HepG2 (cell line): ENCODE measurements around the gene CUL4B. TPM values are rescaled to one million over a fixed set of nuclear protein-coding genes. Genes with fewer than 3 reads are reported as not detected.

Experiments used
- ATRX ChIP-seq: sonication (generic); formaldehyde crosslinking; IDR thresholded peaks from 2 replicates; pipeline ENCODE4 v1.4.0; 2020; ENCODE audit warnings: missing genetic modification reagents, borderline replicate concordance
- IRF2 ChIP-seq: IDR thresholded peaks from 2 replicates; pipeline ENCODE4 v1.6.1; 2018; ENCODE audit warnings: missing genetic modification reagents, missing compliant biosample characterization
- KLF16 ChIP-seq, 2 experiments: sonication (generic) in 1 of 2; formaldehyde crosslinking in 1 of 2; IDR thresholded peaks; 2 replicates each; pipeline versions ENCODE4 v1.6.1 to v1.8.0; 2016 to 2023; ENCODE audit warnings: missing genetic modification reagents in 2 of 2, missing compliant biosample characterization in 1 of 2
- NFATC3 ChIP-seq: sonication (generic); formaldehyde crosslinking; IDR thresholded peaks from 2 replicates; pipeline ENCODE4 v1.5.1; 2020; ENCODE audit warnings: mild to moderate bottlenecking, missing genetic modification reagents
- NR2F2 ChIP-seq: IDR thresholded peaks from 2 replicates; pipeline ENCODE4 v1.6.1; 2012; ENCODE audit warnings: low read depth, inconsistent platforms, borderline replicate concordance
- RELA ChIP-seq: sonication (generic); formaldehyde crosslinking; IDR thresholded peaks from 2 replicates; pipeline ENCODE4 v1.4.0; 2020; ENCODE audit warnings: missing genetic modification reagents
- SKI ChIP-seq: fragments of 450-650 bp; IDR thresholded peaks from one replicate; pipeline ENCODE4 v1.6.1; 2018; ENCODE audit warnings: mild to moderate bottlenecking; ENCODE audit not compliant: partially characterized antibody
- SMARCC2 ChIP-seq: fragments of 450-650 bp; IDR thresholded peaks from 2 replicates; pipeline ENCODE4 v1.6.1; 2017; ENCODE audit warnings: antibody characterized with exemption, mild to moderate bottlenecking
- SRSF1 ChIP-seq: fragments of 200-400 bp; formaldehyde crosslinking; optimal IDR thresholded peaks from 2 replicates; pipeline ENCODE3; 2017; ENCODE audit warnings: mild to moderate bottlenecking, low read depth, low read length, moderate library complexity
- U2AF2 ChIP-seq: fragments of 200-400 bp; formaldehyde crosslinking; IDR thresholded peaks from 2 replicates; pipeline ENCODE4 v1.6.1; 2017; ENCODE audit warnings: low read depth, mild to moderate bottlenecking, low read length
- ZBTB8A ChIP-seq: sonication (generic); formaldehyde crosslinking; IDR thresholded peaks from 2 replicates; pipeline ENCODE4 v1.4.0; 2020; ENCODE audit warnings: mild to moderate bottlenecking, low read depth, missing genetic modification reagents, borderline replicate concordance
- ZFP41 ChIP-seq: sonication (generic); formaldehyde crosslinking; IDR thresholded peaks from 2 replicates; pipeline ENCODE4 v1.4.0; 2020; ENCODE audit warnings: mild to moderate bottlenecking, missing genetic modification reagents, borderline replicate concordance
- ZKSCAN8 ChIP-seq: IDR thresholded peaks from 2 replicates; pipeline ENCODE4 v1.6.1; 2016; ENCODE audit warnings: borderline replicate concordance, missing genetic modification reagents, missing compliant biosample characterization
- ZNF282 ChIP-seq: fragments of 450-650 bp; IDR thresholded peaks from 2 replicates; pipeline ENCODE4 v1.6.1; 2018; ENCODE audit not compliant: partially characterized antibody
- ZNF331 ChIP-seq: sonication (generic); formaldehyde crosslinking; IDR thresholded peaks from 2 replicates; pipeline ENCODE4 v1.4.0; 2020; ENCODE audit warnings: missing genetic modification reagents
- ZNF446 ChIP-seq: sonication (generic); formaldehyde crosslinking; IDR thresholded peaks from 2 replicates; pipeline ENCODE4 v1.5.0; 2020; ENCODE audit warnings: mild to moderate bottlenecking, missing genetic modification reagents
- ZNF577 ChIP-seq: sonication (generic); formaldehyde crosslinking; IDR thresholded peaks from 2 replicates; pipeline ENCODE4 v1.4.0; 2020; ENCODE audit warnings: mild to moderate bottlenecking, low read depth, missing genetic modification reagents, borderline replicate concordance
- ZNF619 ChIP-seq: sonication (generic); formaldehyde crosslinking; IDR thresholded peaks from 2 replicates; pipeline ENCODE4 v1.4.0; 2020; ENCODE audit warnings: mild to moderate bottlenecking, missing genetic modification reagents
- ZNF777 ChIP-seq: sonication (generic); formaldehyde crosslinking; IDR thresholded peaks from 2 replicates; pipeline ENCODE4 v1.4.0; 2020; ENCODE audit warnings: missing genetic modification reagents
- ZNF883 ChIP-seq: sonication (generic); formaldehyde crosslinking; IDR thresholded peaks from 2 replicates; pipeline ENCODE4 v1.5.1; 2020; ENCODE audit warnings: mild to moderate bottlenecking, missing genetic modification reagents; ENCODE audit errors: not compliant biosample characterization
- ZSCAN20 ChIP-seq: sonication (generic); formaldehyde crosslinking; IDR thresholded peaks from 2 replicates; pipeline ENCODE4 v1.4.0; 2020; ENCODE audit warnings: missing genetic modification reagents, mild to moderate bottlenecking, borderline replicate concordance
- polyA plus RNA-seq, 8 experiments: library from polyadenylated mRNA; depleted of rRNA in 3 of 8; stranded (reverse) in 7 of 8; unstranded in 1 of 8; fragments of >200 nt; fragmentation: Illumina TruSeq in 4 of 8; extraction: Trizol in 4 of 8; gene quantifications; 2 replicates each; pipeline versions ENCODE4 v1.2.1 to v1.2.3, GENCODE V29; 2011 to 2016; ENCODE audit warnings: low read depth in 4 of 8, missing spikeins in 1 of 8, mixed read lengths in 1 of 8; ENCODE audit not compliant: insufficient read depth in 1 of 8
- total RNA-seq, 5 experiments: library from RNA; depleted of rRNA; stranded (reverse); fragments of >200 nt; fragmentation: Illumina TruSeq; extraction: Trizol; gene quantifications; 2 replicates each; pipeline ENCODE4 v1.2.3, GENCODE V29; 2016; ENCODE audit warnings: low read depth in 1 of 5
- TF ChIP-seq, protein P1 (sequence below): sonication (generic); formaldehyde crosslinking; IDR thresholded peaks from 2 replicates; pipeline ENCODE4 v1.4.0; 2020; ENCODE audit warnings: missing genetic modification reagents, mild to moderate bottlenecking, borderline replicate concordance
- TF ChIP-seq, protein P2 (sequence below): sonication (generic); formaldehyde crosslinking; IDR thresholded peaks from 2 replicates; pipeline ENCODE4 v1.5.1; 2020; ENCODE audit warnings: missing genetic modification reagents, mild to moderate bottlenecking, borderline replicate concordance
- TF ChIP-seq, protein P3 (sequence below): sonication (generic); formaldehyde crosslinking; IDR thresholded peaks from 2 replicates; pipeline ENCODE4 v1.4.0; 2020; ENCODE audit warnings: missing genetic modification reagents

Gene CUL4B
- total and polyA plus RNA-seq, 2 of the 13 experiments (the other 11 are each of a cell fraction or from before 2014, with no cell fraction given): 21.6 to 28.5 TPM

DNA sequence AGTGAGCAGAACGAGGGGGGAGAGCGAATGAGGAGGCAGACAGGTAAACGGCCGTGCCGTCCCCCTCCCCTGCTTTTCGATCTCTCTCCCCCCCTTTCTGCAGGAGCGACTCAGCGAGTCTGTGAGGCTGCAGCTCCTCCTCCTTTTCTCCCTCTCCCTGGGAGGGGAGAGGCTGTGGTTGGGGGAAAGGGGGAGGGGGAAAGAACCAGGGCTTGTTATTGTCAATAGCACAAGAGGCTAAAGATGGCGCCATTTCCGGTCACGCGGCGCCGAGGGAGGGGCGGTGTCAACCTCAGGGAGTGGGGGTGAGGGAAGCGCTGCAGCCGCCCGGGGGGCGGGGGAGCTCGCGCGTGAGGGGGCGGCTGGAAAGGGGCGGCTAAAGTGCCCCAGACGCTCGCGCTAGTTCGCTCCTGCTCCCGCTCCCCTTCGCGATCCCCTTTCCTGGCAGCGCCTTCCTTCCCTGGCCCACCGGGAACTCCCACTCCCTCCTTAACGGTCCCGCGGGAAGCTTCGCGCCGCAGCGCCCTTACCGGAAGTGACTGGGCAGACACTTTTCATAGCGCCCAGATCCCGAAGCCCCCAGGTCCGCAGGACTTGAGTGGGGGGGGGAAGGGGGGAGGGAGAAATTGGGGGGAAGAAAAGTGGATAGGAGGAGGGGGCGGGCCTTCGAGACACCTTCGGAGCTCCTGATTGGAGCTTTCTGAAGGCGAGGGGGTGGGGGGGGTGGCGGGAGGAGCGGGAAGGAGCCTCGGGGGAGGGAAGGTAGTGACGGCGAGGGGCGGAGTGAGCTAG is at the start of gene CUL4B (continued):
- TF ChIP-seq, protein P1, sequence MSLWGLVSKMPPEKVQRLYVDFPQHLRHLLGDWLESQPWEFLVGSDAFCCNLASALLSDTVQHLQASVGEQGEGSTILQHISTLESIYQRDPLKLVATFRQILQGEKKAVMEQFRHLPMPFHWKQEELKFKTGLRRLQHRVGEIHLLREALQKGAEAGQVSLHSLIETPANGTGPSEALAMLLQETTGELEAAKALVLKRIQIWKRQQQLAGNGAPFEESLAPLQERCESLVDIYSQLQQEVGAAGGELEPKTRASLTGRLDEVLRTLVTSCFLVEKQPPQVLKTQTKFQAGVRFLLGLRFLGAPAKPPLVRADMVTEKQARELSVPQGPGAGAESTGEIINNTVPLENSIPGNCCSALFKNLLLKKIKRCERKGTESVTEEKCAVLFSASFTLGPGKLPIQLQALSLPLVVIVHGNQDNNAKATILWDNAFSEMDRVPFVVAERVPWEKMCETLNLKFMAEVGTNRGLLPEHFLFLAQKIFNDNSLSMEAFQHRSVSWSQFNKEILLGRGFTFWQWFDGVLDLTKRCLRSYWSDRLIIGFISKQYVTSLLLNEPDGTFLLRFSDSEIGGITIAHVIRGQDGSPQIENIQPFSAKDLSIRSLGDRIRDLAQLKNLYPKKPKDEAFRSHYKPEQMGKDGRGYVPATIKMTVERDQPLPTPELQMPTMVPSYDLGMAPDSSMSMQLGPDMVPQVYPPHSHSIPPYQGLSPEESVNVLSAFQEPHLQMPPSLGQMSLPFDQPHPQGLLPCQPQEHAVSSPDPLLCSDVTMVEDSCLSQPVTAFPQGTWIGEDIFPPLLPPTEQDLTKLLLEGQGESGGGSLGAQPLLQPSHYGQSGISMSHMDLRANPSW (CRISPR knock-in tag): no peak
- TF ChIP-seq, protein P2, sequence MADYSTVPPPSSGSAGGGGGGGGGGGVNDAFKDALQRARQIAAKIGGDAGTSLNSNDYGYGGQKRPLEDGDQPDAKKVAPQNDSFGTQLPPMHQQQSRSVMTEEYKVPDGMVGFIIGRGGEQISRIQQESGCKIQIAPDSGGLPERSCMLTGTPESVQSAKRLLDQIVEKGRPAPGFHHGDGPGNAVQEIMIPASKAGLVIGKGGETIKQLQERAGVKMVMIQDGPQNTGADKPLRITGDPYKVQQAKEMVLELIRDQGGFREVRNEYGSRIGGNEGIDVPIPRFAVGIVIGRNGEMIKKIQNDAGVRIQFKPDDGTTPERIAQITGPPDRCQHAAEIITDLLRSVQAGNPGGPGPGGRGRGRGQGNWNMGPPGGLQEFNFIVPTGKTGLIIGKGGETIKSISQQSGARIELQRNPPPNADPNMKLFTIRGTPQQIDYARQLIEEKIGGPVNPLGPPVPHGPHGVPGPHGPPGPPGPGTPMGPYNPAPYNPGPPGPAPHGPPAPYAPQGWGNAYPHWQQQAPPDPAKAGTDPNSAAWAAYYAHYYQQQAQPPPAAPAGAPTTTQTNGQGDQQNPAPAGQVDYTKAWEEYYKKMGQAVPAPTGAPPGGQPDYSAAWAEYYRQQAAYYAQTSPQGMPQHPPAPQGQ (CRISPR knock-in tag): no peak
- TF ChIP-seq ZNF577 (no peak), ZNF331 (no peak), ZSCAN20 (CRISPR knock-in tag) (no peak), SMARCC2 (no peak), ZKSCAN8 (no peak), ZFP41 (CRISPR knock-in tag) (no peak), ZNF883 (CRISPR knock-in tag) (no peak), NFATC3 (CRISPR knock-in tag) (no peak), U2AF2 (no peak), ZNF619 (CRISPR knock-in tag) (no peak), KLF16 (CRISPR knock-in tag; IDR thresholded peaks at IDR 0.05) (no peak), ZBTB8A (no peak), ZNF282 (no peak), NR2F2 (no peak), IRF2 (CRISPR knock-in tag) (0 out of 2 replicates have a peak, but pooled peaks have one; percentile 38), ZNF446 (CRISPR knock-in tag) (no peak), RELA (CRISPR knock-in tag) (no peak), ZNF777 (CRISPR knock-in tag) (no peak), ATRX (no peak), SKI (no peak), SRSF1 (peak; percentile 58)
- TF ChIP-seq, protein P3, sequence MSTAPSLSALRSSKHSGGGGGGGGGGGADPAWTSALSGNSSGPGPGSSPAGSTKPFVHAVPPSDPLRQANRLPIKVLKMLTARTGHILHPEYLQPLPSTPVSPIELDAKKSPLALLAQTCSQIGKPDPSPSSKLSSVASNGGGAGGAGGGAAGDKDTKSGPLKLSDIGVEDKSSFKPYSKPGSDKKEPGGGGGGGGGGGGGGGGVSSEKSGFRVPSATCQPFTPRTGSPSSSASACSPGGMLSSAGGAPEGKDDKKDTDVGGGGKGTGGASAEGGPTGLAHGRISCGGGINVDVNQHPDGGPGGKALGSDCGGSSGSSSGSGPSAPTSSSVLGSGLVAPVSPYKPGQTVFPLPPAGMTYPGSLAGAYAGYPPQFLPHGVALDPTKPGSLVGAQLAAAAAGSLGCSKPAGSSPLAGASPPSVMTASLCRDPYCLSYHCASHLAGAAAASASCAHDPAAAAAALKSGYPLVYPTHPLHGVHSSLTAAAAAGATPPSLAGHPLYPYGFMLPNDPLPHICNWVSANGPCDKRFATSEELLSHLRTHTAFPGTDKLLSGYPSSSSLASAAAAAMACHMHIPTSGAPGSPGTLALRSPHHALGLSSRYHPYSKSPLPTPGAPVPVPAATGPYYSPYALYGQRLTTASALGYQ: no peak
